ENCODE data around the gene LBR. TPM values are rescaled to one million over a fixed set of nuclear protein-coding genes. Genes with fewer than 3 reads are reported as not detected.

LBR gene
- total RNA-seq, 2 donors from 2014 or later: 10.5 to 15.3 TPM

DNA sequence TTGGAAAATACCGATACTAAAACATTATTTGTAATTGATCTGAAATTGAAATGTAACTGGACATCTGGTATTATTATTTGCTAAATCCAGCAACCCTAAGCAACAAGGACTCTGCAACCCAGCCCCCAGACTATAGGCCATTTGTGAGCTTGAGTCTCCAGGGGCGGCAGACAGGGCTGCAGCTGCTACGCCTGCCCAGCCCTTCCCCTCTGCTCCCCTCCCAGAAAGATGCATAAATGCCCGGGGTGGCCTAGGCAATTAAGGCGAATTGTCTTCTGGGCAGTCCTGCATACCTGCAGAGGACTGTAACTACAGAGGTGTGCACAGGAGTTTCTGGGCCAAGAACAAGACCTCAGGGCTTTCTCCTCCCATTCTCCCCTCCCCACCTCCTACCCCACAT is 41.2 kb upstream of the LBR start:
- no peaks in the 10 kb centered on the region for H3K9me3 ChIP-seq
- H3K27me3 ChIP-seq: no peaks in the 10 kb centered on the region
- H3K27ac ChIP-seq: no peak overlapping the region
- H3K36me3 ChIP-seq: no peaks in the 10 kb centered on the region
- H3K4me3 ChIP-seq: no peak overlapping the region
- TF ChIP-seq CTCF (IDR thresholded peaks at IDR 0.05): no peak
- no peak for DNase-seq (ENCODE audit: low spot score)
- H3K4me1 ChIP-seq: peaks cover 0 to 21% of the 10 kb centered on the region in 2 donors

GRCh38 chr1:225468270-225469020 is 40.6 kb upstream of the LBR start:
- no peak for TF ChIP-seq CTCF (IDR thresholded peaks at IDR 0.05)
- peaks cover 0 to 26% of the 10 kb centered on the region in 2 donors for H3K4me1 ChIP-seq
- H3K27me3 ChIP-seq: no peaks in the 10 kb centered on the region
- peak overlapping the region; percentile 57 to 70 for H3K27ac ChIP-seq
- H3K36me3 ChIP-seq: no peaks in the 10 kb centered on the region
- no peak for DNase-seq (ENCODE audit: low spot score)
- H3K9me3 ChIP-seq: no peaks in the 10 kb centered on the region
- no peak overlapping the region for H3K4me3 ChIP-seq

GRCh38 chr1:225467193-225468020 is 39.6 kb upstream of the LBR start:
- peak overlapping the region; percentile 10 to 35 for H3K4me3 ChIP-seq
- DNase-seq (ENCODE audit: low spot score): peak; percentile 72

GRCh38 chr1:225466848-225467192 is 39.0 kb upstream of the LBR start:
- Histone ChIP-seq H3K4me1 (peaks cover 0 to 36% of the 10 kb centered on the region in 2 donors), H3K9me3 (no peaks in the 10 kb centered on the region), H3K27ac (peak overlapping the region in 1 of 2 donors; percentile 70), H3K27me3 (no peaks in the 10 kb centered on the region), H3K36me3 (no peaks in the 10 kb centered on the region), H3K4me3 (no peak overlapping the region)
- TF ChIP-seq CTCF (IDR thresholded peaks at IDR 0.05): no peak
- no peak for DNase-seq (ENCODE audit: low spot score)

More at GRCh38 chr1:225467193-225468020, 39.6 kb upstream of the LBR start:
- no peak for TF ChIP-seq CTCF (IDR thresholded peaks at IDR 0.05)
- no peaks in the 10 kb centered on the region for H3K36me3 ChIP-seq
- H3K4me1 ChIP-seq: peaks cover 0 to 36% of the 10 kb centered on the region in 2 donors
- H3K27ac ChIP-seq: peak overlapping the region; percentile 57 to 70
- H3K9me3 ChIP-seq: no peaks in the 10 kb centered on the region
- H3K27me3 ChIP-seq: no peaks in the 10 kb centered on the region

DNA sequence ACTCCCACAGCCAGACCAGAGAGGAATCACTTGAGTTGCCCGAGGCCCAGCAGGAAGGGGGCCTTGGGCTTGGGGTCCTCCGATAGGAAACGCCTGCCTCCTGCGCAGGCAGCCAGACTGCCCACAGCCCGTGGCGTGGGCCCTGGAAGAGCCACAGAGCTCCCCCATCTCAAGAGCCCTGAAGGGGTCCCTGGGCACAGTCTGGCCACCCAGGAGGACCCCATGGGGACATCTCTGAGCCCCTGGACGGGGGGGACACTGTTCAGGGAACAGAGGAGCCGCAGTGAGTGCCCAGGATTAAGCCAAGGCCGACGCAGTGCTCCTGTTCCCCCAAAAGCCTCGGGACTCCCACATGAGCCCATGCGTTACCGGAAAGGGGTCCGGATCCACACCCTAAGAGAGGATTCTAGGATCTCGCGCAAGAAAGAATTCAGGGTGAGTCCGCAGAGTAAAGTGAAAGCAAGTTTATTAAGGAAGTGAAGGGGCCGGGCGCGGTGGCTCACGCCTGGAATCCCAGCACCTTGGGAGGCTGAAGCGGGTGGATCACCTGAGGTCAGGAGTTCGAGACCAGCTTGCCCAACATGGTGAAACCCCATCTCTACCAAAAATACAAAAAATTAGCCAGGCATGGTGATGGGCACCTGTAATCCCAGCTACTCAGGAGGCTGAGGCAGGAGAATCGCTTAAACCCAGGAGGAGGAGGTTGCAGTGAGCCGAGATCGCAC is 38.1 kb upstream of the LBR start:
- Histone ChIP-seq H3K27ac (no peak overlapping the region), H3K36me3 (no peaks in the 10 kb centered on the region), H3K4me3 (no peak overlapping the region), H3K4me1 (peaks cover 0 to 37% of the 10 kb centered on the region in 2 donors), H3K9me3 (no peaks in the 10 kb centered on the region), H3K27me3 (no peaks in the 10 kb centered on the region)
- no peak for TF ChIP-seq CTCF (IDR thresholded peaks at IDR 0.05)
- DNase-seq (ENCODE audit: low spot score): no peak

Data from right atrium auricular region (tissue), 2 donors.